SU-DHL-6 (cell line): ENCODE measurements around the gene PKHD1.

Source experiments
- EZH2phosphoT487 ChIP-seq: fragments of 200-600 bp; sonication (generic), shearing (Covaris generic); conservative IDR thresholded peaks from 2 replicates; pipeline ENCODE4 v1.6.1; 2018; ENCODE audit warnings: mild to moderate bottlenecking, antibody characterized with exemption, low read length, moderate library complexity, mixed read lengths
- TF ChIP-seq, protein P1 (sequence below): fragments of 200-600 bp; sonication (generic); IDR thresholded peaks from one replicate; pipeline ENCODE4 v1.5.1; 2017; ENCODE audit warnings: antibody characterized with exemption, mild to moderate bottlenecking, low read length, moderate library complexity; ENCODE audit not compliant: insufficient read depth, poor library complexity, severe bottlenecking

DNA sequence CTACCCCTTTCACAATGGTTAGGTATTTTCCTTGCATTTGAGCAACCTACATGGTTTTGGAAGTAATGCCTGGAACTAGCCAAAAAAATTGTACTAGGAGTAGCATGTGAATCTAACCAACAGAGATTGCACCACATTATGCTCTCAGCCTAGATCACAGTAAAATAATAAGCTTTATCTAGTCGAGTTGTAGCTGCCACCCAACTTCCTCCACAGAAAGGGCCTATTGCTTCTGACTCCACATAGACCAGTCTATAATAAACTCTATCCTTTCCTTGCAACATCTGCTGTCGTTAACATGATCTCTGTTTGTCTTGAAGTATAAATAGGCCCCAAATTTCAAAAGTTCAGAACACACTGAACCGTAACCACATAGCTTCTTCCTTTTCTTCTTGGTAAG lies 375.5 kb downstream of the PKHD1 start:
- TF ChIP-seq, protein P1, sequence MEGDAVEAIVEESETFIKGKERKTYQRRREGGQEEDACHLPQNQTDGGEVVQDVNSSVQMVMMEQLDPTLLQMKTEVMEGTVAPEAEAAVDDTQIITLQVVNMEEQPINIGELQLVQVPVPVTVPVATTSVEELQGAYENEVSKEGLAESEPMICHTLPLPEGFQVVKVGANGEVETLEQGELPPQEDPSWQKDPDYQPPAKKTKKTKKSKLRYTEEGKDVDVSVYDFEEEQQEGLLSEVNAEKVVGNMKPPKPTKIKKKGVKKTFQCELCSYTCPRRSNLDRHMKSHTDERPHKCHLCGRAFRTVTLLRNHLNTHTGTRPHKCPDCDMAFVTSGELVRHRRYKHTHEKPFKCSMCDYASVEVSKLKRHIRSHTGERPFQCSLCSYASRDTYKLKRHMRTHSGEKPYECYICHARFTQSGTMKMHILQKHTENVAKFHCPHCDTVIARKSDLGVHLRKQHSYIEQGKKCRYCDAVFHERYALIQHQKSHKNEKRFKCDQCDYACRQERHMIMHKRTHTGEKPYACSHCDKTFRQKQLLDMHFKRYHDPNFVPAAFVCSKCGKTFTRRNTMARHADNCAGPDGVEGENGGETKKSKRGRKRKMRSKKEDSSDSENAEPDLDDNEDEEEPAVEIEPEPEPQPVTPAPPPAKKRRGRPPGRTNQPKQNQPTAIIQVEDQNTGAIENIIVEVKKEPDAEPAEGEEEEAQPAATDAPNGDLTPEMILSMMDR = no peak
- no peak for TF ChIP-seq EZH2phosphoT487
